NCI-H146 (cell line): ENCODE results near the gene KIF17.
A peak's percentile ranks its signal among the peaks of the same experiment; 100 is the strongest.

Experiments
- DNase-seq: peaks from one replicate; lab custom pipeline; 2025; lab: John Stamatoyannopoulos, UW

KIF17 gene

DNA sequence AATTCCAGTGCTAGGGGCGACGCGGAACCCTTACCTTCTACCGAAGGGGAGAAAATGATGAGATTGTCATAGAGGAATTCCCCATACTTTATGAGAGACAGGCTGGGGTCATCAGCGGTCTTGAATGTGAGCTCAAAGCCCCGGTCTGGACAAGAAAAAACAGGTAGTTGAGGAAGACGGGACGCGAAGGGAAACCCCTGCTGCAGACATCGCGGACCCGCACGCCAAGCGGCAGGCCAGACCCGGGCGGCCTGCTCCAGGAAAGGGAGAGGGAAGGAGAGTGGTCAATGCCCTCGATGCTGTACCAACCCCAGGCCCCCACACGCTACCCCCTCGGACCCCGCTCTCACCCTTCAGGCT, 57.0 kb downstream of the KIF17 start:
- no peak for DNase-seq

DNA sequence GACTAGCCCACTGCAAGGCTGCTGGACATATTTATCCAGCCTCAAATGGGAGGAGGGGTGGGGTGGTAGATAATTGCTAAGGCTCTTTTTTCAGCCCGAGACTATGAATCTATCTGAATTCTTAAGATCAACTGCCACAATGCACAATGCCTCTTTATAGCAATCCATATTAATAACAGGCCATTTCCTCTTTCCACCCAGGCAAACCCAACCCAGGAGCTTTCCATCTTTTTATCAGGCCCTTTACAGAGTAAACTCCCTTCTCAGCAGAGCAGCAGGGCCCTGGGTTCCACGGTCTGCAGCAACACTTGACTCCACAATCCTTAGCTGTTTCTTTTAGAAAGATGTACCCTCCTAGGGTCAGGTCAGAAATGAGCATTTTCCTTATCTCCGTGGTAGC, 57.4 kb downstream of the KIF17 start:
- no peak for DNase-seq

DNA sequence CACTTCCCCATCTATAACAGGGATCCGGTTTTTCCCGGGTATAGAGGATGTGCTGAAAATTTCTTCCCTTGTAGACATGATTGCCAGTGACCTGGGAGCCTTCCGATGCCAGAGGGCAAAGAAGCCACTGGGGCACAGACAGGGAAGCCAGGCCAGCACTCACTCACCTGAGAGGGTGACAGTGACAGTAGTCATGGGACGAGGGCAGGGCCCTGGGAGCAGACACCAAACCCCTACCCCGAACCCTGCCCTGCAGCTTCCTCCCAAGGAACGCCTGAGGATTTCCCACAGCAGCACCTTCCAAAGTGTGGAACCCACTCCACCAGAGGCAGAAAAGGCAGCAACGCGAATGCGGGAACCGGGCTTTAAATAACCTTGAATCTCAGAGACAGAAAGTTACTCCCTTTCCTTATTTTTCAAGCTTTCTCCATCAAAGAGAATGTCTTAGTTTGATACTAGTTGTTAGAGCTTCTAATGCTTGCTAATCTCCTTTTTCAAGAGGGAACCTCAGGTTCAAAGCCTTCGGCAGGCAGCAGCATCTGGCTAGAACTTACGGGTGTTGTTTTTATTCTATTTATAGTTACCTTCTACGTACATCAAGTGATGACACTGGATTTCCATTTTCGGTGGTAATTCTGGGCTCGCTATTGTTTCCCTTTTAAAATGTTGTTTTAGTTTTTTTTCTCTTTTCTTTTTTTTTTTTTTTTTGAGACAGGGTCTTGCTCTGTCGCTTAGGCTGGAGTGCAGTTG, 59.5 kb downstream of the KIF17 start:
- DNase-seq: no peak

DNA sequence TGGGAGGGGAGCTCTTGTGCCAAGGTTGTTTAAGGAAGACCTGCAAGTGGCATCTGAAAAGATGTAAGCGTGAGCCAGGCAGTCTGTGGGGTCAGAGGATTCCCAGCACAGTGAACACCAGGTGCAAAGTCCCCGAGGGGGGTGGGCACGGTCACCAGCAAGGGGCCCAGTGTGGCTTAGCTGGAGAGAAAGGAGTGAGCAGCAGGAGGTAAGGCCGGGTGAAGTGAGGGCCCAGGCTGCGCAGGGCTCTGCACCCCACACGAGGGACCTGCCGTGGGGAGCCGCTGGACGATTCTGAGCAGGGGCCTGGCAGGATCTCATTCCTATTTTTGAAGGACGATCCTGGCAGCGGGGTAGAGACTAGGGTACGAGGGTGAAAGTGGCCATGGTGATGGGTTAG, 60.8 kb downstream of the KIF17 start:
- DNase-seq: no peak

DNA sequence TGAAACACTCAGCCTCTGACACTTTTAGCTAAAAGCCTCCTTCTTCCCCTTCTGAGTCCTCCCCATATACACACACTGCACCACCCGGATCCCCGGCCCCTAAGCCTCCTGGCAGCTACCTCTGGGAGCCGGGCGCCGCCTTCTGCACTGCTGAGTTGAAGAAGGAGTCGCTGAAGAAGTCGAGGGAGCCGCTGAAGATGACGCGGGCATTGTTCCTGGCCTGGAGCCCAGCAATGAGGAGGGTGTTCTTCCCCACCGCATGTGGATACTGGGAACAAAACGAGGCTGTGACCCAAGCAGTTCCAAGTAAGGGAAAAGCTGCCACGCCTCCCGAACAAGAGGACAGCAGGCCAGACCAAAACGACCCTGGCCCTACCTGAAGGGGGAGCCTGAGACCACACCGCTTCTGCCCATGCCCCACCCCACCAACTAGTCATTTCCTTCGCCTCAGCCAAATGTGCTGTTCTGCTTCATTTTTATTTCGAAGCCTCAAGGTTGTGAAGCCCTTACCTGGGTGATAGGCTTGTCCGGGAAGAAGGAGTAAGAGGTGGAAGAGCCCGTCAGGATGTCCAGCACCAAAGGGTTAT, 63.6 kb downstream of the KIF17 start:
- DNase-seq: no peak

- no peak for DNase-seq
Observed at GRCh38 chr1:20652300-20652699, 65.5 kb downstream of the KIF17 start.

DNA sequence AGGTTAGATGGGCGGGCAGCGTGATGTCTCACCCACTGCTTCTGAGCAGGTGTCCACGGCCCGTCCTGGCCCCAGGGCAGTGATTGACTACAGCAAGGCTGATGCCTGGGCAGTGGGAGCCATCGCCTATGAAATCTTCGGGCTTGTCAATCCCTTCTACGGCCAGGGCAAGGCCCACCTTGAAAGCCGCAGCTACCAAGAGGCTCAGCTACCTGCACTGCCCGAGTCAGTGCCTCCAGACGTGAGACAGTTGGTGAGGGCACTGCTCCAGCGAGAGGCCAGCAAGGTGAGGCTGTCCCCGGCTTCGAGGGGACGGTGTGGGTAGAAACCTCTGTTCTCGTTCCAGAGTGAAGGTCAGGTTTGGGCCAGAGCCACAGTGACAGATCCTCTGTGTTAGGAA, 68.9 kb downstream of the KIF17 start:
- no peak for DNase-seq

GRCh38 chr1:20648438-20648837, 69.4 kb downstream of the KIF17 start:
- DNase-seq: no peak

DNA sequence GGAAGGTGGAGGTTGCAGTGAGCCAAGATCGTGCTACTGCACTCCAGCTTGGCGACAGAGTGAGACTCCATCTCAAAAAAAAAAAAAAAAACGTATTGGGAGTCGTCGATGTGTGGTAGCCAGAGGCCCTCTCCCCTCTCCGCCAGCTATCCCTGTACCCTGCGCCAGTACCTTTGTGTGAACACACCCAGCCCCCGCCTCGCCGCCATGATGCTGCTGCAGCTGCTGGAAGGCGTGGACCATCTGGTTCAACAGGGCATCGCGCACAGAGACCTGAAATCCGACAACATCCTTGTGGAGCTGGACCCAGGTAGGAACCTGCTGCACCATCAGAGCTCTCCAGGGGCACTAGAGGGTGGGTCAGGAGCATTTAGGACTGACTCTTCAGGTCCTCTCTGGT, 72.4 kb downstream of the KIF17 start:
- no peak for DNase-seq

- no peak for DNase-seq
Observed at GRCh38 chr1:20644416-20644815, 73.4 kb downstream of the KIF17 start.

DNA sequence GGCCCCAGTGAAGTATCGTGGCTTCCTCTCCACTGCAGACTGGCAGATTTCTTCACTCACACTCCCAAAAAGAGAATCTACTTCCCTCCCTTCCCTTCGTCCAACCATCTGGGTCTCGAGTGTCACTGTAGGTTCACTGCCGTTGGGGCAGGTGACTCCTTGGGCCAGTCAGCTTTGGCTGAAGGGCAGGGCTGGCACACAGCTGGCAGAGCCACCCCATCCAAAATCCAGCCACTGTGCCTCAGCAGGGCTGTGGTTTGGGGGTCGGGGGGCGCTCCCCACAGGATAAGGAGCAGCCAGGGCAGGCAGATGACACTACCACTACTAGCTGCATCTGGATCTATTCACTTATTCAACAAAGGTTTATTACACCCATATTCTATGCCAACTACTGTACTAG, 74.7 kb downstream of the KIF17 start:
- no peak for DNase-seq

DNA sequence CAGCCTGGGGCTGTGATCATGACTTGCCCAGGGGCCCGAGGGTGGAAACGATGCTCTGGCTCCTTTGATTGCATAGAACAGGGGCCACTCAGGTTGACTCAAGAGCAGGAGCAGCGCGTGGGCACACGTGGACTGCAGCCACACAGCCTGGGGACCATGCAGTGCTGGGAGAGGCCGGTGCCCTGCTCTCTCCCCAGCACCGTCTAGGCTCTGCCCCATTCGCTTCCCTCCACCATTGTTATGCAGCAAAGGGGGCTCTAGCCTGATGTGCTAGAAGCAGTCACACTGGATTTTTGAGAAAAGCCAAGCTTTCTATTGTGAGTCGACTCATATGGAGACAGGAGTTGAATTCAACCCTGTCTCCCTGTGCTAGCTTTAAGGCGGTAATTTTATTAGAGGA, 75.8 kb downstream of the KIF17 start:
- no peak for DNase-seq

GRCh38 chr1:20640183-20640597, 77.6 kb downstream of the KIF17 start:
- DNase-seq: peak; percentile 26

- DNase-seq: no peak
Observed at GRCh38 chr1:20636785-20637347, 80.9 kb downstream of the KIF17 start.

- peak; percentile 27 for DNase-seq
Observed at GRCh38 chr1:20634594-20635084, 83.2 kb downstream of the KIF17 start.

- DNase-seq: no peak
Observed at GRCh38 chr1:20634065-20634593, 83.7 kb downstream of the KIF17 start.

- peak; percentile 84 for DNase-seq
Observed at GRCh38 chr1:20633190-20634064, 84.4 kb downstream of the KIF17 start, which contains the start of gene PINK1. PINK1 (plus strand) TSS chr1:20633458; CDS start chr1:20633549, 91 bp downstream.

GRCh38 chr1:20632386-20632785, 85.4 kb downstream of the KIF17 start:
- DNase-seq: no peak

DNA sequence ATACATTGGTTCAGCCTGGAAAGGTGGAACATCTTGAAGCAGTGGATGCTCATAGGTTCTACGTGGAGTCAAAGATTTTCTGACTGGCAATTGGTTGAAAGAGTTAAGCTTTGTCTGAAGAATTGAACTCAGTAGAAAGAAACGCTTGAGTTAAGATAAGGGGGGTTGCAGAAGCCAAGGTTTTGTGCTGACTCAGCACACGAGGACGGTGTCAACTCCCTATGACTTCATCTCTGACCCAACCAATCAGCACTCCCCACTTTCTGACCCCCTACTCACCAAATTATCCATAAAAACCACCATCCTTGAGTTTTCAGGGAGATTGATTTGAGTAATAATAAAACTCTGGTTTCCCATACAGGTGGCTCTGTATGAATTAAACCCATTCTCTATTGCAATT, 87.1 kb downstream of the KIF17 start:
- no peak for DNase-seq

- DNase-seq: no peak
Observed at GRCh38 chr1:20626524-20626923, 91.3 kb downstream of the KIF17 start.

DNA sequence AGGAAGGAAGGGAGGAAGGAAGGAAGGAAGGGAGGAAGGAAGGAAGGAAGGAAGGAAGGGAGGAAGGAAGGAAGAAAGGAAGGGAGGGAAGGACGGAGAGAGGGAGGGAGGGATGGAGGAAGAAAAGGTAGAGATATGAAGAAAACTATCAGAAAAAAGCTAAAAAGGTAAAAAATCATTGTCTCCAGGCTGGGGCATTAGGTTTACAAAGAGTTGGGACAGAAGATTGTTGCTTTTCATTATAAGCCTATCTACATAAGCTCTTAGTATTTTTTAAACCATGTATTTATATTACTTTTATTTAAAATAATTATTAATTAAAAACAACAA, 91.7 kb downstream of the KIF17 start:
- DNase-seq: no peak
